ENCODE results near the gene C8A. TPM values are rescaled to one million over a fixed set of nuclear protein-coding genes. Genes with fewer than 3 reads are reported as not detected.
A peak's percentile ranks its signal among the peaks of the same experiment; 100 is the strongest.

C8A gene
- total RNA-seq, 1 experiment from 2014 or later: not detected

GRCh38 chr1:56923201-56923600 is 68.6 kb downstream of the C8A start:
- DNase-seq (ENCODE audit: low read depth): no peak

DNA sequence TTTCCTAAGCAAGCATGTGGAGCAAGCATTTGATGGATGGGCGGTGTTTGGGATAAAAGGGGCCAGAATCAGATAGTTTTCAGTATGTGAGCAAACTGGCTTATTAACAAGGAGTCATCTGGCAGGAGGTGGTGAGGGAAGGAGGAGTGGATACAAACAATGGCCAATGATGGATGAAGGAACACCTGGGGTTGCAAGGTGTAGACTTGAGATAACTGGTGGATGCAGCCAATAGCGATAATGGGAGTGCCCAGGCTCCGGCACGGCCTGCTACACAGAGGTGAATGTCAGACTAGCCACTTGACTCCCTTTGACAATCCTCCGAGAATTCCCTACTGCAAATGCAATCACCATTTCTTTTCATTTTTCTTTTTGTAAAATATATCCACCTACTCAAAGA is 69.5 kb downstream of the C8A start:
- DNase-seq (ENCODE audit: low read depth): no peak

- no peak for DNase-seq (ENCODE audit: low read depth)
These were observed 70.6 kb downstream of the C8A start for GRCh38 chr1:56925193-56925592.

- DNase-seq (ENCODE audit: low read depth): no peak
These were observed 72.6 kb downstream of the C8A start for GRCh38 chr1:56927171-56927570.

GRCh38 chr1:56927986-56928385 is 73.4 kb downstream of the C8A start:
- no peak for DNase-seq (ENCODE audit: low read depth)

- DNase-seq (ENCODE audit: low read depth): no peak
These were observed 74.9 kb downstream of the C8A start for GRCh38 chr1:56929492-56929891.

GRCh38 chr1:56931211-56931610 is 76.6 kb downstream of the C8A start:
- DNase-seq (ENCODE audit: low read depth): no peak

- DNase-seq (ENCODE audit: low read depth): no peak
These were observed 77.1 kb downstream of the C8A start for GRCh38 chr1:56931686-56932085.

GRCh38 chr1:56933161-56933560 is 78.6 kb downstream of the C8A start:
- DNase-seq (ENCODE audit: low read depth): no peak

DNA sequence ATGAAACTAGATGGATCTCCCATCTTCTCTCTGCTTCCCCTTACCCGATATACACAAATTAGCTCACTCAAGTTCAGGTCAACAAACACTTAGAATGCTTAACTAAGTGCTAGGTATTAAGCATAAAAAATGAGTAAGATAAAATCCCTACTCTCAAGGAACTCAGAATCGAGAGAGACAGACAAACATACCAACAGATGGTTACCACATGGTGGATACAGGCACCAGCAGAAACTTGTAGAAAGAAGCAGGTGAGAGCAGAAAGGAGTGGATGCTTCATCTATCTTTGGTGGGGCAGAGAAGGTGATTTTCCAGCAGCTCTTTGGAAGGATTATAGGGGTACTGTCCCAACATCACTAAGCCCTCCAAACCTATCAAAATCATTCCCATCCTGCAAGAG is 79.0 kb downstream of the C8A start:
- DNase-seq (ENCODE audit: low read depth): no peak

GRCh38 chr1:56934430-56935060 is 79.9 kb downstream of the C8A start:
- DNase-seq (ENCODE audit: low read depth): no peak

- DNase-seq (ENCODE audit: low read depth): no peak
These were observed 84.0 kb downstream of the C8A start for GRCh38 chr1:56938646-56939045.

GRCh38 chr1:56939209-56939608 is 84.6 kb downstream of the C8A start:
- DNase-seq (ENCODE audit: low read depth): no peak

- DNase-seq (ENCODE audit: low read depth): no peak
These were observed 85.4 kb downstream of the C8A start for GRCh38 chr1:56940039-56940438.

DNA sequence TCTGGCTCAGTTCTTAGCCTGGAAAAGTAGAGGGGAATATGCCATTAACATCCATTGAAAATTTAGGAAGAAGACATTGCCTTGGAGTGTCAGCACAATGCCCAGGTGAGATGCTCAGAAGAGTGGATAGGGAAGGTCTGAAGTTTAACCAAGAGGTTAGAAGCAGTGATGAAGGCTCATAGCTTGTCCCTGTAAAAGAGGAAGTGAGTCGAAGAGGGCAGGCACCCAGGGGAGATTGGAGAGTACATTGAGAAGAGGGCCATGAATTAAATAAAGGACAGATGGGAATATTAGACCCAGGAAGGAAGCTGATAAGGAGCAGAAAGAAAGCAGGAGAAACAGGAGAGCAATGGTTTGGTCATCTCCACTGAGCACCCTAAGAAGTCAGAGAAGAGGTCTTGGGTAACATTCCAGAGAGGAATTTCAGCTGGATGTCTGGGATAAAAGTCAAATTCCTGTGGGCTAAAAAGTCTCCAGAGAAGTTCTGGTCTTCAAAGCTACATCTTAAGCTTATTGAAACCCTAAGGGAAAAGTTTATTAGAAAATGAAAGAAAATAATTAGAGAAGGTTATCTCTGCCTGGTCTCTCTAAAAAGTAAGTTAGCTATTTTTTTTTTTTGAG is 93.9 kb downstream of the C8A start:
- no peak for DNase-seq (ENCODE audit: low read depth)

DNA sequence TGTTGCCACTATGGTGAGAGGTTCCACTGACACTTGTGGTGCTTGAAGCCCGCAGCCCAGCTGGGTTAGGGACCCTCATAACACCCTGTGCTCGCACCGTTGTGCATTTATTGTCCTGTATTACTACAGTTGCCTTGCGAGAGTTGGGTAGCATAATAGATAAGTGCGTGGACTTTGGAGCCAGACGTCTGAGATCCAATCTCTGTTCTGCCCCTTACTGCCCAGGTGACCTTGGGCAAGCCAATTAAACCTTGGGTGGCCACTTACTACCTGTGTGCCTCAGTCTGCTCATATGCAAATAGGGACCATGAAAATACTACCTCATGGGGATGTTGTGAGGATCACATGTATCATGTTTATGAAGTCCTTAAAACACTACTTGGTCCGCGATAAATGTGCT is 97.9 kb downstream of the C8A start:
- no peak for DNase-seq (ENCODE audit: low read depth)

DNA sequence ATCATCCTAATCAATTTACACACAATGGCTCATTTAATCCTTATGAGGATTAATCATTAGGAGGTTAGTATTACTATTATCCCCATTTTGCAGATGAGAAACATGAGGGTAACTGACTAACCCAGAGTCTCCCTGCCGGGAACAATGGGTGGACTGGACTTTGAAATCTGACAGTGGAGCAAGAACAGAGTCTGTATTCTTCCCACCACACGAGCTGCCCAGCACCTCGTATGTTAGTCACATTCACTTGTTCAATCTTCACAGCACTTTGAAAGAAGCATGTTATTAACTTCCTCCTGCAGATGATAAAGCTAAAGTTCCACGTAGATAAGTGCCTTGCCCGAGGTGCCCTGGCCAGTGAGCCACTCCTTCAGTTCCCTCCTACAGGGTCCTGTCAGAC is 98.8 kb downstream of the C8A start:
- DNase-seq (ENCODE audit: low read depth): no peak

DNA sequence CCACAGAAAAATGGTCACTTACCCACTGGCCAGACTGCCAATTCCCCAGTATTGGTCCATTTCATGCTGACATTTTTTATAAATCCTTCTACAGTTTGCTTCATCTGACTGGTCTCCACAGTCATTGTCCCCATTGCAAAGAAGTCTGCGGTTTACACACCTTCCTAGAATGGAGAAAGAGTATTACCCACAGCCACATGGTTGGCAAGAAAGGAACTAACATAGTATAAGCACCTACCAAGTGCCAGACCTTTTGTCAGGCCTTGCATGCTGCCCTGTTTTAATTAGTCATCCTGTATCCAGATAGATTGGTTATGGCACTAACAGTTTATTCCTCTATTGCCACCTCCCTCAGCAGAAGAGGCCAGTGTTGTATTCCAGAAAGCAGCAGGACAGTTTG is 100.1 kb downstream of the C8A start:
- no peak for DNase-seq (ENCODE audit: low read depth)

DNA sequence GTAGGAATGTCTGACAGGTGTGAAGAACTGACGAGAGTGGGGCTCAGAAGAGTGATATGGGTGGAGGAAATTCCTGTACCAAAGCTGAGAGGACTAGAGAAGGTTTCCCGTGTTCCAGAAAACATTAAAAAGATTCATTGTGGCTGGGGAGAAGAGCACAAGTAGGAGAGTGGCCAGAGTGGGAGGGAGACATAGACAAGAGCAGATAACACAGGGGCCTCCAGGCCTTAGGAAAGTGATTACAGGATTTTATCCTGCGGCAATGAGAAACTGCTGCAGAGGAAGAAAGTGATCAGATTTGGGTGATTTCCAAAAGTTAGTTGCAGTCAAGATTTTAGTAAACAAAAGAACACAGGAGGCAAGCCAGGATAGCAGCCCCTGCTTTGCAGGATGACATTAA is 103.3 kb downstream of the C8A start:
- no peak for DNase-seq (ENCODE audit: low read depth)

DNA sequence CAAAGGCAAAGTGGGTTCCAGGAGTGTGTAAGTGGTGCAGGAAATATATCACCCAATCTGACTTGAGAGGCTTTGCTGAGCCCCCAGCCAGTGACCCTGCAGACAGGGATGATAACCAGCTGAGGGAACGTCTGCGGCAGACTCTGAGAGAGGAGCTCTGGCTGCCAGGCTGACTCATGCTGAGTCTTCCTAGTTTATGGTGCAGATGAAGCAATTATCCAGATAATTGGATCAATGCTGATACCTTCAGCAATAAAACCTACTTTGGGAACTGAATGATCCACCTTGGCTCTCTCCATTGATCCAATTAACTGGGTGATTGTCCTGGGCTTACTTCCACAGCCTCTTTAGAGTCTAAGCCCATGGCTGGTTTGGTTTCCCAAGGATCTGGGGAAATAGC is 103.9 kb downstream of the C8A start:
- peak; percentile 44 for DNase-seq (ENCODE audit: low read depth)

- DNase-seq (ENCODE audit: low read depth): no peak
These were observed 106.8 kb downstream of the C8A start for GRCh38 chr1:56961426-56961825.

DNA sequence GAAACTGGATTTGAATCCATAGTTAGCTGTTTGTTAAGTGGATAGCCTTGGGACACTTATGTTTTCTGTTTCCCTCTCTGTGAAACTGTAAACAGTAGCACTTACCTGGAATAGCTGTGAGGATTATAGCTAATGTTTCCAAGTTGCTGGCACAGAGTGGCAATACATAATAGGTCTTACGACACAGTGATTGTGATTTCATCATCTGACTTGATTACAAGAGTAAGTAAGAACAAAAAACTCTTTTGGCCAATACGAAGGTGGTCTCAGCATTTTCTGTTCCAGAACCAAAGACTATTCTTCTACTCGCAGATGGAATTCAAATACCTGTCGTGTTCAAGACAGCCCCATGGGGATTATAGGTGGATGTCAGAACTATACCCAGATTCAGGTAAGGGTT is 109.1 kb downstream of the C8A start:
- DNase-seq (ENCODE audit: low read depth): no peak

- no peak for DNase-seq (ENCODE audit: low read depth)
These were observed 109.9 kb downstream of the C8A start for GRCh38 chr1:56964349-56965017.
